HCT116 (cell line): ENCODE data around the gene CLDN5. TPM values are rescaled to one million over a fixed set of nuclear protein-coding genes. Genes with fewer than 3 reads are reported as not detected.

Experiments
- ATAC-seq: fragments of 200-7000 bp; cut with Tn5 transposase; 2 replicates; pipeline ENCODE4 v1.9.1; 2020; ENCODE audit warnings: mild to moderate bottlenecking, moderate library complexity
- BruUV-seq: library from RNA; stranded (reverse); fragments of 400-500 nt; replicated peaks from 2 replicates; lab custom pipeline; 2021; lab: Mats Ljungman, UMichigan
- CTCF ChIA-PET: fragments of 300-600 bp; sonication (Branson Sonifier 250); formaldehyde crosslinking; loops from one replicate; lab custom pipeline; 2021; ENCODE audit warnings: antibody characterized with exemption; lab: Charles Lee
- POLR2A ChIA-PET: fragments of 300-600, 350-600 bp; sonication (Branson Sonifier 250); formaldehyde crosslinking; loops from one replicate; lab custom pipeline; 2021; ENCODE audit warnings: antibody characterized with exemption; lab: Charles Lee
- RAD21 ChIA-PET, 2 experiments: fragments of 300-600 bp; sonication (Branson Sonifier 250); formaldehyde crosslinking; loops; one replicate each; lab custom pipeline; 2023; ENCODE audit warnings: low total read pairs in 2 of 2; ENCODE audit not compliant: uncharacterized antibody in 2 of 2, unreplicated experiment in 2 of 2, low non-redundant PET in 1 of 2; lab: Charles Lee
- DNase-seq: peaks from one replicate; pipeline ENCODE4 v3.0.0-alpha.2; 2010; ENCODE audit warnings: low read depth, low spot score
- H2AFZ ChIP-seq: fragments of 200-600 bp; shearing (Covaris generic), sonication (generic); 2 replicates; pipeline ENCODE4 v1.6.1; 2017; ENCODE audit warnings: low read depth, mixed run types, mixed read lengths, antibody characterized with exemption, low read length; ENCODE audit not compliant: poor library complexity, severe bottlenecking
- H3K27ac ChIP-seq: 2 replicates; pipeline ENCODE4 v1.5.1; 2012; ENCODE audit warnings: low read depth, low read length
- H3K27me3 ChIP-seq: fragments of 200-600 bp; sonication (generic); 2 replicates; pipeline ENCODE4 v1.6.1; 2016; ENCODE audit warnings: mixed run types, low read length, mixed read lengths; ENCODE audit not compliant: insufficient read depth
- H3K36me3 ChIP-seq, 2 experiments: fragments of 200-500 bp in 1 of 2; fragments of 200-600 bp in 1 of 2; sonication (Bioruptor generic) in 1 of 2; sonication (generic) in 1 of 2; 2 replicates each; pipeline versions ENCODE4 v1.5.1 to v1.6.1; 2014 to 2016; ENCODE audit warnings: low read length in 2 of 2, inconsistent platforms in 1 of 2, mixed read lengths in 1 of 2, mixed run types in 1 of 2; ENCODE audit not compliant: insufficient read depth in 2 of 2, control insufficient read depth in 1 of 2
- H3K4me1 ChIP-seq, 2 experiments: fragments of 200-600 bp in 1 of 2; sonication (generic) in 1 of 2; 2 replicates each; pipeline versions ENCODE4 v1.5.1 to v1.6.1; 2012 to 2017; ENCODE audit warnings: low read length in 2 of 2, inconsistent platforms in 1 of 2, mild to moderate bottlenecking in 1 of 2, mixed read lengths in 1 of 2, mixed run types in 1 of 2, moderate library complexity in 1 of 2; ENCODE audit not compliant: insufficient read depth in 2 of 2, control insufficient read depth in 1 of 2
- H3K4me2 ChIP-seq: fragments of 200-600 bp; sonication (generic); 2 replicates; pipeline ENCODE4 v1.6.1; 2017; ENCODE audit warnings: mixed run types, low read length, mixed read lengths
- H3K4me3 ChIP-seq, 2 experiments: fragments of 200-600 bp in 1 of 2; sonication (generic) in 1 of 2; replicated peaks in 1 of 2; 2 replicates each; pipeline ENCODE4 v1.5.1; 2011 to 2016; ENCODE audit warnings: low read length in 2 of 2, control low read depth in 1 of 2, low read depth in 1 of 2, mild to moderate bottlenecking in 1 of 2, mixed read lengths in 1 of 2, mixed run types in 1 of 2
- H3K79me2 ChIP-seq: fragments of 200-600 bp; sonication (generic); 2 replicates; pipeline ENCODE4 v1.6.1; 2017; ENCODE audit warnings: mild to moderate bottlenecking, mixed run types, low read length, moderate library complexity, mixed read lengths; ENCODE audit not compliant: insufficient read depth
- H3K9ac ChIP-seq: fragments of 200-600 bp; sonication (generic); 2 replicates; pipeline ENCODE4 v1.6.1; 2016; ENCODE audit warnings: low read length, mixed read lengths
- H3K9me2 ChIP-seq: fragments of 200-600 bp; sonication (generic), shearing (Covaris generic); 2 replicates; pipeline ENCODE4 v1.6.1; 2017; ENCODE audit warnings: mixed run types, mild to moderate bottlenecking, moderate library complexity; ENCODE audit not compliant: insufficient read depth
- H3K9me3 ChIP-seq, 2 experiments: fragments of 200-500 bp in 1 of 2; fragments of 200-600 bp in 1 of 2; sonication (Bioruptor generic) in 1 of 2; sonication (generic) in 1 of 2; 2 replicates each; pipeline ENCODE4 v1.6.1; 2014 to 2017; ENCODE audit warnings: low read length in 2 of 2, mixed read lengths in 2 of 2, inconsistent platforms in 1 of 2, low read depth in 1 of 2, mild to moderate bottlenecking in 1 of 2, mixed run types in 1 of 2, moderate library complexity in 1 of 2; ENCODE audit not compliant: control insufficient read depth in 1 of 2, insufficient read depth in 1 of 2
- H4K20me1 ChIP-seq: fragments of 200-600 bp; sonication (generic), shearing (Covaris generic); 2 replicates; pipeline ENCODE4 v1.6.1; 2017; ENCODE audit warnings: mixed run types, mild to moderate bottlenecking, moderate library complexity; ENCODE audit not compliant: insufficient read depth
- CBX3 ChIP-seq: IDR thresholded peaks from 2 replicates; pipeline ENCODE4 v1.6.1; 2012; ENCODE audit warnings: low read depth
- CEBPB ChIP-seq: IDR thresholded peaks from 2 replicates; pipeline ENCODE4 v1.6.1; 2012; ENCODE audit warnings: low read depth
- EGR1 ChIP-seq: IDR thresholded peaks from 2 replicates; pipeline ENCODE4 v1.6.1; 2012; ENCODE audit warnings: low read depth
- ELF1 ChIP-seq: IDR thresholded peaks from 2 replicates; pipeline ENCODE4 v1.6.1; 2012; ENCODE audit warnings: low read depth, borderline replicate concordance
- EZH2 ChIP-seq: fragments of 200-600 bp; sonication (generic); IDR thresholded peaks from 2 replicates; pipeline ENCODE4 v1.6.1; 2017; ENCODE audit warnings: antibody characterized with exemption, mixed run types
- EZH2phosphoT487 ChIP-seq: fragments of 200-600 bp; IDR thresholded peaks from 2 replicates; pipeline ENCODE4 v1.6.1; 2018; ENCODE audit warnings: antibody characterized with exemption, borderline replicate concordance
- POLR2A ChIP-seq: IDR thresholded peaks from 2 replicates; pipeline ENCODE4 v1.7.0; 2011; ENCODE audit warnings: borderline replicate concordance; ENCODE audit not compliant: insufficient read depth, insufficient read length; ENCODE audit errors: extremely low read depth
- RAD21 ChIP-seq: IDR thresholded peaks from 2 replicates; pipeline ENCODE4 v1.6.1; 2012; ENCODE audit warnings: low read depth, mild to moderate bottlenecking
- REST ChIP-seq: IDR thresholded peaks from 2 replicates; pipeline ENCODE4 v1.6.1; 2012; ENCODE audit warnings: low read depth
- SIN3A ChIP-seq: IDR thresholded peaks from 2 replicates; pipeline ENCODE4 v1.6.1; 2012; ENCODE audit warnings: low read depth
- SP1 ChIP-seq: IDR thresholded peaks from 2 replicates; pipeline ENCODE4 v1.6.1; 2012; ENCODE audit warnings: low read depth
- TCF7L2 ChIP-seq: IDR thresholded peaks from 2 replicates; pipeline ENCODE4 v1.7.0; 2011; ENCODE audit warnings: borderline replicate concordance, inconsistent platforms; ENCODE audit not compliant: insufficient read depth, insufficient read length; ENCODE audit errors: extremely low read depth
- YY1 ChIP-seq: IDR thresholded peaks from 2 replicates; pipeline ENCODE4 v1.6.1; 2011; ENCODE audit warnings: low read length, low read depth, moderate library complexity, mild to moderate bottlenecking; ENCODE audit not compliant: insufficient replicate concordance; ENCODE audit errors: extremely low read depth
- ZBTB33 ChIP-seq: IDR thresholded peaks from 2 replicates; pipeline ENCODE4 v1.6.1; 2011; ENCODE audit warnings: mild to moderate bottlenecking, low read length, moderate library complexity; ENCODE audit not compliant: insufficient replicate concordance; ENCODE audit errors: extremely low read depth
- ZFX ChIP-seq: fragments of 450-650 bp; IDR thresholded peaks from 2 replicates; pipeline ENCODE4 v1.6.1; 2017
- intact Hi-C: fragments of 100-400 bp; cut with micrococcal nuclease; formaldehyde crosslinking; loops from 2 replicates; pipeline ENCODE4 v1.10.0; 2022
- total RNA-seq: library from RNA; stranded (reverse); gene quantifications from one replicate; pipeline ENCODE4 v1.2.1, GENCODE V29; 2021; ENCODE audit not compliant: unreplicated experiment
- TF ChIP-seq, protein P1 (sequence below): IDR thresholded peaks from 2 replicates; pipeline ENCODE4 v1.6.1; 2012

CLDN5 gene
- total RNA-seq, 1 experiment from 2014 or later: 0.32 TPM

DNA sequence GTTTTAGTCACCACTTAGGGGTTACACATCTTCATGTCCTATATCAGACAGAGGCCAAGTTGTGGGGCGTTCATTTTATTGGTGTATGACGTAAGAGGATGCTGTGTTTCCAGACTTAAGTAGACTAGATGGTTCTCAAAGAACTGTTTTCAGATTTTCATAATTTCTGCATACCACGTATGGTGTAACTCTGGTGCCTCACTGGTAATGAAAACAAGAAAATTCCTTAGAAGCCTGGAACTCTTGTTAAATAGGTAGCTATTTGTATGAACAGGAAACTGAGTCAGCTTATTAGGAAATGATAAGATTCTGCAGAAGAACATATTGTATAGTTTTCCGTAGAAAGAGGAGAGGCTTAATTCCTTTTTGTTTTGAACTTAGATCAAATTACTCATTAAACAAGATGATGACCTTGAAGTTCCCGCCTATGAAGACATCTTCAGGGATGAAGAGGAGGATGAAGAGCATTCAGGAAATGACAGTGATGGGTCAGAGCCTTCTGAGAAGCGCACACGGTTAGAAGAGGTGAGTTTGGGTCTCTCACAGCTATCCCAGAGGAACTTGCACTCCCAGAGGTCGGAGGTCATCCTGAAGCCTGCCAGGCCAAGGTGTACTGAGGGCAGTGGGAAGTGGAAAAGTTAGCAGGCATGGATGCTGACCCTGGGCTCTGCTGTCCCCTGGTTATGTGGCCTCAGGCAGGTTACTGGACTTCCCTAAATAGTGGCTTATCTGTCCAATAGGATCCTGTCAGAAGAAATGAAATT lies 40.5 kb downstream of the CLDN5 start:
- peaks cover 17 to 42% of the 10 kb centered on the region in 2 experiments for H3K36me3 ChIP-seq
- peaks cover 53% of the 10 kb centered on the region for H3K79me2 ChIP-seq
- H3K27me3 ChIP-seq: no peaks in the 10 kb centered on the region
- H3K9me3 ChIP-seq: no peaks in the 10 kb centered on the region
- intact Hi-C loops: no loop called here
- ATAC-seq (no peak), DNase-seq (no peak)
- peaks cover 6 to 11% of the 10 kb centered on the region in 2 experiments; a peak in 3 of 4 replicates for H3K4me1 ChIP-seq
- ChIA-PET CTCF (no interaction called here), RAD21 (no interaction called here), POLR2A (no interaction called here)
- no peak overlapping the region for H2AFZ ChIP-seq
- no peak overlapping the region for H3K4me2 ChIP-seq
- H3K9ac ChIP-seq: no peak overlapping the region
- no peaks in the 10 kb centered on the region; the same call in 1 of the 2 replicates for H4K20me1 ChIP-seq
- H3K9me2 ChIP-seq: no peaks in the 10 kb centered on the region
- H3K4me3 ChIP-seq: no peak overlapping the region
- no peak overlapping the region for H3K27ac ChIP-seq
- no TSS peak for BruUV-seq
- TF ChIP-seq RAD21 (no peak), SIN3A (no peak), ELF1 (no peak), EGR1 (no peak), SP1 (no peak), CEBPB (no peak), REST (no peak), CBX3 (no peak), YY1 (no peak), EZH2 (no peak), ZBTB33 (no peak), ZFX (no peak), EZH2phosphoT487 (no peak), TCF7L2 (no peak), POLR2A (no peak)
- TF ChIP-seq, protein P1, sequence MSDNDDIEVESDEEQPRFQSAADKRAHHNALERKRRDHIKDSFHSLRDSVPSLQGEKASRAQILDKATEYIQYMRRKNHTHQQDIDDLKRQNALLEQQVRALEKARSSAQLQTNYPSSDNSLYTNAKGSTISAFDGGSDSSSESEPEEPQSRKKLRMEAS: no peak
